SJSA1 (cell line): ENCODE measurements around the gene OSTN. TPM values are rescaled to one million over a fixed set of nuclear protein-coding genes. Genes with fewer than 3 reads are reported as not detected.
"Not testable (repeated sequence)": the region's sequence is repeated elsewhere in the genome, so short reads cannot be mapped to it uniquely, and the experiment has no call there.

Source experiments
- DNase-seq, 2 experiments: peaks; one replicate each; pipeline ENCODE4 v3.0.0-alpha.2; 2015 to 2020; ENCODE audit warnings: low spot score in 2 of 2, low read depth in 1 of 2
- H3K27ac ChIP-seq: fragments of 250-450 bp; sonication (Bioruptor Pico); 2 replicates; pipeline ENCODE4 v1.5.1; 2020; ENCODE audit warnings: mild to moderate bottlenecking, moderate library complexity
- H3K27me3 ChIP-seq: fragments of 250-450 bp; sonication (Bioruptor Pico); replicated peaks from 2 replicates; pipeline ENCODE4 v1.5.1; 2020; ENCODE audit warnings: mild to moderate bottlenecking, moderate library complexity
- H3K36me3 ChIP-seq: fragments of 250-450 bp; sonication (Bioruptor Pico); 2 replicates; pipeline ENCODE4 v1.5.1; 2020; ENCODE audit warnings: mild to moderate bottlenecking
- H3K4me1 ChIP-seq: fragments of 250-450 bp; sonication (Bioruptor Pico); replicated peaks from 2 replicates; pipeline ENCODE4 v1.6.1; 2021; ENCODE audit warnings: mild to moderate bottlenecking
- H3K4me3 ChIP-seq: fragments of 250-450 bp; sonication (Bioruptor Pico); 2 replicates; pipeline ENCODE4 v1.5.1; 2020; ENCODE audit warnings: mild to moderate bottlenecking
- H3K9me3 ChIP-seq: fragments of 250-450 bp; sonication (Bioruptor Pico); replicated peaks from 2 replicates; pipeline ENCODE4 v1.5.1; 2020; ENCODE audit warnings: mild to moderate bottlenecking
- total RNA-seq: library from RNA; depleted of rRNA; stranded (reverse); fragments of >200 nt; shearing (Covaris generic); gene quantifications from 2 replicates; pipeline ENCODE4 v1.2.3, GENCODE V29; 2014

OSTN gene
- total RNA-seq, 1 experiment from 2014 or later, result not detected

DNA sequence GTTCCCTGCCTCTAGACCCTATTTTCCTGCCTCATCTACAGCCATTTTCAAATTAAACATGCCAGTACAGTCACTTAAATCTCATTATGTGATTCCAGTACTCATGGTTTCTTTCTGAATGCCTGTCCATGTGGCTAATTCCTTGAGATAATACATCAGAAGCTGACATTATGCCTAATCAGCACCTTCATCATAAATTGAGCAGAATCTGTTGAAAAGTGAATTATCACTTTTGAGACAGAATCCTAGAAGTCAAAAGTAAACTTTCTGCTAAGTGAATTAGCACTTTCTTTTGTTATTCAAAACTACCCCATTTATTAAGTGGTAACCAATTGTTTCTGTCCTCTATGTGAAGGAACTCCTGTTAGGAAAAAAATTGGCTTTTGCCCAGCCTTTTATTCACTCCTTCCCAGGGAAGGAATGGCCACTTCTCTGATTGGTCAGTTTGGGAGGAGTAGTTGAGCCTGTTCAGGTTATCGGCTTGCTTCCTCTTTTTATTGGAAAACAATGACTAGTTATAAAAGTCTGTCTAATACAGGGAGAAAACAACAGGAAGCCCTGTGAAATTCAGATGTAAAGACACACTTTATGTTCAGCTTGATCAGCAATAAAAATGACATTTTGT lies 40.5 kb downstream of the OSTN start:
- H3K4me3 ChIP-seq, result no peak overlapping the region
- no peaks in the 10 kb centered on the region for H3K27me3 ChIP-seq
- no peak overlapping the region for H3K27ac ChIP-seq
- no peak for DNase-seq
- peaks cover 40% of the 10 kb centered on the region for H3K4me1 ChIP-seq
- H3K36me3 ChIP-seq, result no peaks in the 10 kb centered on the region
- H3K9me3 ChIP-seq, result no peaks in the 10 kb centered on the region

DNA sequence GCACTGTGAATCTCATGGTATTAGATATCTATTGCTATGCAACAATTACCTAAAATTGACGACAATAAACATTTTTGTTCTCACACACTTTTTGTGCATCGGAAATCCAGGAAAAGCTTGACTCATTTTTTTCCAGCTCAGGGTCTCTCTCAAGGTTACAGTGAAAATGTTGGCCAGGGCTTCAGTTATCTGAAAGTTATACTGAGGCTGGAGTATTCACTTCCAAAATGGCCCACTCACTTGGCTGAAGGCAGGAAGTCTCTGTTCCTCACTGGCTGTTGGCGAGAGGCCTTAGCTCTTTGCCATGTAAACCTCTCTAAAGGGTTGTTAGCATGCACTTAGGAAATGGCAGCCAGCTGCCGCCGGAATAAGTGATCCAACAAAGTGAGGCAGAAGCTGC lies 41.4 kb downstream of the OSTN start:
- Histone ChIP-seq H3K4me1 (peaks cover 39% of the 10 kb centered on the region), H3K36me3 (no peaks in the 10 kb centered on the region), H3K4me3 (no peak overlapping the region), H3K27ac (no peak overlapping the region), H3K9me3 (no peaks in the 10 kb centered on the region), H3K27me3 (no peaks in the 10 kb centered on the region)
- no peak for DNase-seq

DNA sequence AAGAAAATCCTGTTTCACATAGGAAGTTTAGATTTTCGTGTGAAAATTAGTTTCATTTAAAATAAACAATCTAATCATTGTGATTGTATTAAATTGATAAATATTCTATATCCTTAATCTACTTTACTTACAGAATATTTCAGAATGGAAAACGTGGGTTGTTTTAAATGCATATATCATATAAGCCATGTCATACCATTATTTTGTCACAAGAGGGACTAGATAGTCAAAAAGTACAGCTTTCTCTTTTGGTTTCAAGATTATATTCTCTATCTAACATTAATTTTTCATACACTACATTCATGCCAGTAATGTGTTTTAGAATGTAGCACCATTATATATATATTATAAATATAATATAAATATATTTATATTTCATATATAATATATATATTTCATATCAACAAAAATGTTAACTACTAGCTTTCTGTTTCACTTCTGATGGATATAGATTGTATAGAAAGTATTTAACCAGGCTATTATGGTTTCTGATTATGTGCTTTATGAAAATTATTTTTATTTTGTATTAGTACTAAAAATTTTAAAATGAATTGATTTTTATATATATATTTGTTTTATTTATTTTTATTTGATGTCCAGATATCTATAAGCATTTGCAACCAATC lies 45.3 kb downstream of the OSTN start:
- H3K27ac ChIP-seq, result no peak overlapping the region
- H3K36me3 ChIP-seq, result no peaks in the 10 kb centered on the region
- H3K4me1 ChIP-seq, result peaks cover 11% of the 10 kb centered on the region
- H3K4me3 ChIP-seq, result no peak overlapping the region
- no peaks in the 10 kb centered on the region for H3K9me3 ChIP-seq
- H3K27me3 ChIP-seq, result no peaks in the 10 kb centered on the region
- no peak for DNase-seq

DNA sequence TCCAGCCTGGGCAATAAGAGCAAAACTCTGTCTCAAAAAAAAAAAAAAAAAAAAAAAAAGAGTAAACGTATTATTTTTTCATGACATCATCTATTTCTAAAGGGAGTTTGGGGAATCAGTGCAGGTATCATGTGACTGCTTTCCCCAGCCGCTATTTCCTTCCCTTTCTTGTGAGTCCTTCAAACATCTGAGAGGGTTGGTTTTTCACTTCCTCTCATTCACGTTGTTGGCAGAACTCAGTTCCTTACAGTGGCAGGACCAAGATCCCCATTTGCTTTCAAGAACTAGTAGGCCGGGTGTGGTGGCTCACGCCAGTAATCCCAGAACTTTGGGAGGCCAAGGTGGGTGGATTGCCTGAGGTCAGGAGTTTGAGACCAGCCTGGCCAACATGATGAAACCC lies 47.0 kb downstream of the OSTN start:
- H3K27me3 ChIP-seq, H3K4me1 ChIP-seq, DNase-seq, H3K9me3 ChIP-seq, H3K4me3 ChIP-seq, H3K36me3 ChIP-seq, H3K27ac ChIP-seq: not testable (repeated sequence)

DNA sequence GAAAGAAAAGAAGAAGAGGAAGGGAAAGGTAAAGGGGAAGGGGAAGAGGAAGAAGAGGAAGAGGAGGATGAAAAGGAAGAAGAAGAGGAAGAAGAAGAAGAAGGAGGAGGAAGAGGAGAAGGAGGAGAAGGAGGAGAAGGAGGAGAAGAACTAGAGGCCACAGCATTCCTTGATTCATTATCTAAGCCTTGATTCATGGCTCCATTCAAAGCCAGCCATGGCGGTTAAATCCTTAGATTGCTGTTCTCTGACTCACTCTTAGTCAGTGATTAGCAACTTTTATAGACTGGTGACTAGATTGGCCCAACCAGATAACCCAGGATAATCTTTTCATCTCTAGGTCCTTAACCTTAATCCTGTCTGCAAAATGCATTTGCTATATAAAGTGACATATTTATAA lies 47.6 kb downstream of the OSTN start:
- H3K36me3 ChIP-seq, result no peaks in the 10 kb centered on the region
- DNase-seq, result peak in 1 of 2 experiments; percentile 16
- no peak overlapping the region for H3K27ac ChIP-seq

DNA sequence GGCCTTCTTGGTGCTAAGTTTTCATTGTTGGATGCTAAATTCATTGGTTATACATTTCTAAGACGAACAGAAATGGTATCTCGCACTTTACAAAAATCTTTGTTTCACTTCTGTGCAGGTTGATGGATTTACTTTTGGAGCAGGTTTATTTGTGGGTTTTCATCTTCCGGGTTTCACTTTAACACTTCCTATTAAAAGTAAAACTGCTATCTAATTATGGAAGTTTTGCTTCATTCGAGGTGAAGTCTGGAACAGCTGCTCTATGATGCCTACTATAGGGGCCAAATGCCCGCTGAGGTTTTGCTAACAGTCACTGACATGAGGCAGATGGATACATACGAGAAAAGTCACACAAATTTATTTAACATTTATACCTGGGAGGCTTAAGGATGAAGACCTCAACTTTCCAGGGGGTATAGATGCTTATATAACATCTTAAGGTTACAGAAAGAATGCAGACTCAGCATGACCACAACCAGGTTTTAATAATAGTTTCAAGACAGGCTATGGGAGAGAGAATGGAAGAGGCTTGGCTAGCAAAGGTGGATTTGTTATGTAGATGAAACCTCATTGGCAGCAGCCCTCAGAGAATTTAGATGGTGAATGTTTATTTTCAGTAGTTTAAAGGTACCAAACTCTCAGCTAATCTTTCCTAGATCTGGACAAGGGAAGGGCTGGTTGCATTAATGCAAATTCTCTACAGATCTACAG lies 54.2 kb downstream of the OSTN start:
- H3K4me3 ChIP-seq, result no peak overlapping the region
- H3K4me1 ChIP-seq, result no peaks in the 10 kb centered on the region
- H3K27me3 ChIP-seq, result no peaks in the 10 kb centered on the region
- H3K9me3 ChIP-seq, result no peaks in the 10 kb centered on the region
- no peak overlapping the region for H3K27ac ChIP-seq
- H3K36me3 ChIP-seq, result no peaks in the 10 kb centered on the region
- DNase-seq, result no peak

More for the DNA sequence above, 47.6 kb downstream of the OSTN start:
- peaks cover 9% of the 10 kb centered on the region for H3K4me1 ChIP-seq
- H3K9me3 ChIP-seq, result no peaks in the 10 kb centered on the region
- H3K4me3 ChIP-seq, result no peak overlapping the region
- no peaks in the 10 kb centered on the region for H3K27me3 ChIP-seq

DNA sequence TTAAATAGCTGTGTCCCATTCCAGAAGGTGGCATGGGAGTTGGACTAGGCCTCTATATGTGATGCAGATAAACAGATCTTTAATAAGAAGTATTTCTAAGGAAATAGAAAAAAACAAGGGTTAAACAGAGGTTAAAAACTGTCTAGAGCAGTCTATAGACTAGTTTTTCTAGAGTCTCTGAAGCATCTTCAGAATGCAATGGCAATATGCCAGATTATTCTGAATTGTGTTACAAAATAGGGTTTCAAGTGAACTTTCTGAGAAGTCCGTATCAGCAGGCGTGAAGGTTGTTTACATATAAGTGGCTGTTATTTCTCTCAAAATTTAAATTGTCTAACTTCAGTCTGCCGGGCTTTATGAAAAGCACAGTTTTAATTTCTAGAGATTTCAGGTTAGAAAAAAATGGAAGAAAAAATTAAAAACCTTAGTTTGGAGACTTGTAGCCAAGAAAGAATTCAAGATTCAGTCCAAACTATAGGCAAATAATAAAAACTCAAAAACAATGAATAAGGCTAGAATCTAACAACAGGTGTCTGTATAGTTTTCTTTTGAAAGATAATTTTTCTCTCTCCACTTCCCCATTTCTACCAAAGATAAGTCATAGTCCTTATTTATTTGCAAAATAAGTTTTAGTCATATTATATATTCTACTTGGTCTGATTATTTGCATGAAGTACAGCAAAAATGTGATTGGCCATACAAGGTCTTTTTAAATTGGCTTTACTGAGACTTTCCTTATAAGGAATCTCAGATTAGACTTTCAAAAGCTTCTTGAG lies 55.2 kb downstream of the OSTN start:
- H3K4me1 ChIP-seq, result no peaks in the 10 kb centered on the region; the same call in 1 of the 2 replicates
- no peak overlapping the region for H3K4me3 ChIP-seq
- DNase-seq, result no peak
- H3K27ac ChIP-seq, result no peak overlapping the region
- no peaks in the 10 kb centered on the region for H3K36me3 ChIP-seq
- H3K9me3 ChIP-seq, result no peaks in the 10 kb centered on the region
- no peaks in the 10 kb centered on the region for H3K27me3 ChIP-seq

DNA sequence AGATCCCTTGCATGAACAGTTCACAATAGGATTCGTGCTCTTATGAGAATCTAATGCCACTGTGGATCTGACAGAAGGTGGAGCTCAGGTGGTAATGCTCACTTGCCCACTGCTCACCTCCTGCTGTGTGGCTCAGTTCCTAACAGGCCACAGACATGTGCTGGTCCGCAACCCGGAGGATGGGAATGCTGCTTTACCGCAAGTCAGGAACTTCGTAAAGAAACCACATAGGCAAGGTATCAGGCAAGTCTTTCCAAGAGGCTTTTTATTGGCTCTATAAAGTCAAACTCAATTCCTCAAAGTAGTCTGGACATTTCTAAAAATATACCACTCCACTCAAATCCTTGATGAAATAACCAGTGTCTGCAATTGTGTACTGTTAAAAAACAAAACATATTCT lies 56.1 kb downstream of the OSTN start:
- H3K36me3 ChIP-seq, result no peaks in the 10 kb centered on the region
- H3K4me3 ChIP-seq, result no peak overlapping the region
- H3K27ac ChIP-seq, result no peak overlapping the region
- no peaks in the 10 kb centered on the region for H3K9me3 ChIP-seq
- no peak for DNase-seq
- no peaks in the 10 kb centered on the region; the same call in 1 of the 2 replicates for H3K4me1 ChIP-seq
- no peaks in the 10 kb centered on the region for H3K27me3 ChIP-seq

DNA sequence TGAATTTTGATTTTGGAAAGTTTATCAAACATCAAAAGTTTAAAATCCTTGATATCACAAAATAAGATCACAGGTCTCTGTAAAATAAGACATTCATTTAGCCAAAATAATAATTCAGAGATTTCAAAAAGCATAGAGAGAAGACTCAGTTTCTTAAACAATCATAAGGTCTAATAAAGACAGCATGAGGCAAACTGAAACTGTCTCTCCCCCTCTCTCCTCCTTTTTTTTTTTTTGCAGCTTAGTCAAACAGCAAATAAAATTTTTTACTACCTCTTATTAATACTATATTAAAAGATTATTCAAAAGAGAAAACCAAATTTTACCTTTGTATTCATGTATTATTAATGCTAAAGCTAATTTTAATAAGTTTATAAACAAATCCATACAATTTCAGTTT lies 57.4 kb downstream of the OSTN start:
- Histone ChIP-seq H3K27ac (no peak overlapping the region), H3K4me1 (no peaks in the 10 kb centered on the region; the same call in 1 of the 2 replicates), H3K9me3 (no peaks in the 10 kb centered on the region), H3K4me3 (no peak overlapping the region), H3K27me3 (no peaks in the 10 kb centered on the region), H3K36me3 (no peaks in the 10 kb centered on the region)
- no peak for DNase-seq

DNA sequence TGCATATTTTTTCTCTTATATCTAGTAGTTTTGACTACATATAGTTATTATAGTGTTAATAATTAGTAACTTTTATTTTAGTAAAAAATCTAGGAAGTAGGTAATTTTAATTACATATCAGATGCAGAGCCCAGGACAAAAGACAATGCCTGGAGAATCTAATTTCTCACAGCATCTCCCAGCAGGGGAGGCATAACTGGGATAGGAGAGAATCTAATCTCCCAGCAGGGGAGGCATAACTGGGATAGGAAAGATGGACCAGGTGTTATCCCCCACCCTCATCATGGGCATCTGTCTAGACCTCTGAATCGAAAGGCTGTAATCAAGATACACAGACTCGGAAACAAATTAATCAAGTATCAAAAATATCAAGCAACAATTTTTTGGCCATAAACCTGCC lies 58.2 kb downstream of the OSTN start:
- H3K4me3 ChIP-seq, result no peak overlapping the region
- no peak for DNase-seq
- no peak overlapping the region for H3K27ac ChIP-seq
- no peaks in the 10 kb centered on the region for H3K27me3 ChIP-seq
- H3K36me3 ChIP-seq, result no peaks in the 10 kb centered on the region
- H3K9me3 ChIP-seq, result no peaks in the 10 kb centered on the region
- no peaks in the 10 kb centered on the region; the same call in 1 of the 2 replicates for H3K4me1 ChIP-seq

DNA sequence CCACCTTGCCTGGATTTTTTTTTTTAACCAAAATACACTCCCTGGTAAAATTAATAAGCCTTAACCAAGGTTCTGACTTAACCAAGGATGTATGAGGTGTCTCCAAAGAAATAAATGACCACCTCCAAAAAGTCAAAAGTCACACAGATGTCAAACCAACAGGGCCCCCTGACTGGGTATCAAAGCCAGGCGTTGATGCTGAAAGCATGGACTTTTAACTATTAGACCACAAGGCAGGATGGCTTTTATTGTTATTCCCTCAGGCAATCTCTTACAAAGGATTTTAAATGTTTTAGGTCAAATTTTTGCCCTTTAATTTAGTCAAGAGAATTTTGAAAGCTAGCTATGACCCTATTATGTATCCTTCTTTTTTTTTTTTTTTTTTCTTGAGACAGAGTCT lies 60.4 kb downstream of the OSTN start:
- Histone ChIP-seq H3K27ac (no peak overlapping the region), H3K27me3 (no peaks in the 10 kb centered on the region), H3K4me1 (no peaks in the 10 kb centered on the region; the same call in 1 of the 2 replicates), H3K9me3 (no peaks in the 10 kb centered on the region), H3K4me3 (no peak overlapping the region), H3K36me3 (no peaks in the 10 kb centered on the region)
- no peak for DNase-seq

DNA sequence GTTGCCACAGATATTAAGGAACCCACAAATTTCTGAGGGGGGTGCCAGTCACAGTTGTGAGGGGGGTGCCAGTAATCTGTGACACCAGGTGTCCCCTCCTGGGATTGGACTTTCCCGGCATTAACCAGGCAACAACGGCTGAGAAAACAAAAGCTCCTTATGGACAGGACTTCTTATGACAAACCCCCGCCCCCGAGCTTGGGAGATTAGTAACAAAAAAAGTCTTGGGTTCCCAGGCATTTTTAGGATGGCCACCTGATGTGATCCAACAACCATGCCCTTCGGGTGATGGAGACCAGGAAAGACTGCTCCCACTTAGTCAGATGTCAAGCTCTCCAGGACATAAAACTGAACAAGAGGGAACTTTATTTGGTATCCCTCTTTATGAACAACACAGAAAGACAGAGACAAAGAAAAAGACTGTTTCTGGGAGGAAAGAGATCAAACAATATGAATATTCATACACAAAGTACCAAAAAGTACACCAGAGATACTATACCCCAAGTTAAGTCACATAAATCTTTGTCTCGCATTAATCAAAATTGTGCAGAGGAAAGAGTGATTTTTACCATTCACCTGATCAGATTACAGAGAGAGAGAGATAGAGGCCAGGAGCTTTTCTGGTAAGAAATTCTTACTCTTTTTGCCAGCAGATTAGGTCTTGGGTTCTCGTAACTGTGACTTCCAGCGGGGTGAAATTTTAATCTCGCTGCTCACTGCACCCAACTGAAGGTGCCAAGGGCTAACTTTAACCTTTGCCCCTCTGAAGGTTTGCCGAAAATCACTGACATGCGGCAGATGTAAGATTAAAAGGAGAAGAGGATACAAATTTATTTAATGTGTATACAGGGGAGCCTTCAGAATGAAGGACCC lies 61.6 kb downstream of the OSTN start:
- Histone ChIP-seq H3K36me3 (no peaks in the 10 kb centered on the region), H3K9me3 (no peaks in the 10 kb centered on the region), H3K4me1 (no peaks in the 10 kb centered on the region; the same call in 1 of the 2 replicates), H3K27ac (no peak overlapping the region), H3K4me3 (no peak overlapping the region), H3K27me3 (no peaks in the 10 kb centered on the region)
- DNase-seq, result no peak

DNA sequence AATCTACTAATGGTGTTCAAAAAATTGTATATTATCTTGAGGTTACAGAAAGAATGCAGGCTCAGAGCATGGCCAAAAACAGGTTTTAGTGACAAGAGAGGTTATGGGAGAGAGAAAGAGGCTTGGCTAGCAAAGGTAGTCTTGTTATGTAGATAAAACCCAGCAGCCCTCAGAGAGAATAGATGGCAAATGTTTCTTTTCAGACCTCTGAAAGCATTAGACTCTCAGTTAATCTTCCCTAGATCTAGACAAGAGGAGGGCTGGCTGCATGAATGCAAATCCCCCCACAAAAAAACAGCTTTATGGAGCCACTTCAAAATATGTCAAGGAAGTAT lies 62.2 kb downstream of the OSTN start:
- no peak overlapping the region for H3K27ac ChIP-seq
- H3K4me3 ChIP-seq, result no peak overlapping the region
- no peaks in the 10 kb centered on the region; the same call in 1 of the 2 replicates for H3K4me1 ChIP-seq
- DNase-seq, result no peak
- H3K9me3 ChIP-seq, result no peaks in the 10 kb centered on the region
- H3K36me3 ChIP-seq, result no peaks in the 10 kb centered on the region
- H3K27me3 ChIP-seq, result no peaks in the 10 kb centered on the region
